GM23248 (cell line): Measurements from ENCODE around the gene SLC38A2.

Experiments
- EZH2 ChIP-seq: fragments of 200-600 bp; sonication (generic); IDR thresholded peaks from 2 replicates; pipeline ENCODE4 v1.6.1; 2018; ENCODE audit warnings: antibody characterized with exemption, mild to moderate bottlenecking; ENCODE audit not compliant: insufficient read depth, poor library complexity, severe bottlenecking
- EZH2phosphoT487 ChIP-seq: fragments of 200-600 bp; sonication (generic); IDR thresholded peaks from 2 replicates; pipeline ENCODE4 v1.6.1; 2018; ENCODE audit warnings: antibody characterized with exemption, moderate library complexity, mild to moderate bottlenecking, low read depth; ENCODE audit not compliant: insufficient read depth

DNA sequence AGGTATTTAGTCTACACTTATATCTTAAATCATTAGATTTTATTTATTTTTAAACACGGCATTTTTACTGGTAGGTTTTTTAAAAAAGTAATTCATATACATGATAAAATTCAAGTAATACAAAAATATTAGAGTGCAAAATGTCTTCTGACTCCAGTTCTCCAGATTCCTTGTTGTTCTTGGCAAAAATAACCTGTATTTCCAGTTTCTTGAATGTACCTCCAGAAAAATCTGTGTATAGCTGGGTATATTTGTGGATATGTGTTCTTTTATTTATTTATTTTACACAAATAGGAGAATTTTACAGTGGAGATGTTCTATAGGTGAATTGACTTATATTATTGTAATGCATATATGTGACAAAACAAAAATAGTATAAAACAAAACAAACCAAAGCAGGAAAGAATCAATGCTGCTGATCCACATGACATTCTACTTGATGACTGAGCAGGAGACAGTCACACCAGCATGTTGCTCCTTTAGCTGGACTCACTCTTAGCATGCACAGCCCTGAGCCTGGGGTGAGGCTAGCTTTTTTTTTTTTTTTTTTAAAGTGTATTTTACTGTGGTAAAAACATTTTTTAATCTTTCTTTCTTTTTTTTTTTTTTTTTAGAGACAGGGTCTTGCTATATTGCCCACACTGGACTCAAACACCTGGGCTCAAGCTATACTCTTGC lies 42.2 kb upstream of the SLC38A2 start:
- TF ChIP-seq EZH2 (no peak), EZH2phosphoT487 (no peak)
